Measurements from ENCODE around the gene TMEM41A.

Gene TMEM41A

DNA sequence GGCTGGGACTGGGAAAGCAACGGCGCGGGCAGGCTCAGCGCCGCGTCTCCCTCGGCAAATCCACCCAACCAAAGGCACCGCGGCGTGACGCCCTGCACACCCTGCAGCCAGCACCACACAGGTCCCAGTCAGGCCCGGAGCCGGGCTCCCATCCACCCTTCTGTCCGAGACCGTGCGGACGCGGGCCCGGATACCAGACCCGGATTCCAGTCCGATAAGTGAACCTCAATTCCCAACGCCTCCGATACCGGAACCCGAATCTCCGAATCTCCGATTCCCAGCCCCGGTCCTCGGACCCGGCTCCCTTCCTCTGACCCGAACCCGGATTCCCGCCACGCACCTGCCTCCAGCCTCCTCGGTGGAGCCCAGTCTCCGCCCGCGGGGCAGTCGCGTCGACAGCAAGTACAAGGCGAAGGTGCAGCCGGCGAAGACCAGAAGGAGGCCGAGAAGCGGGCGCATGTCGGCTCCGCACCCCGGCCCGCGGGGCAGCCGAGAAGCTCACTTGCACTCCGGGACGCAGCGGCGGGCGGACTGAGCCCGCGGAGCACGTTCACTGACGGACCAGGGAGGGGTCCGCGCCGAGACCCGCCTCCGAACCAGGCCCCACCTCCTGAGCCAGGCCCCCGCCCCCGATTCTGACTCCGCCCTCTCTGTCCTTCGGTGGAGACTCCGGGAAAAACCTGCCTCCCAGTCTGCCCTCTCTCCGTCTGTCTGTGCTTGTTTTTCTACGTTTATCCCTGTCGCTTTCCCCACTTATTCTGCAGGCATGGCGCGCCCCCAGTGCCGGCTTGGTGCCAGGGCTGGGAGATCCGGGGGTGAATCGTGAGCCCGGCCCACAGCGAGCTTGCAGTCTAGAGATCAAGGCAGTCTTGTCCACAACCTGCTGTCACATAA lies at the start of gene TMEM41A:
TMEM41A (minus strand) TSS at position 533 of the 894 bp plus-strand sequence; CDS start at position 459, 74 bp downstream.
- peak; percentile 91 for DNase-seq

- no peak for DNase-seq
These were observed 41.9 kb upstream of the TMEM41A start for GRCh38 chr3:185540695-185541094.

DNA sequence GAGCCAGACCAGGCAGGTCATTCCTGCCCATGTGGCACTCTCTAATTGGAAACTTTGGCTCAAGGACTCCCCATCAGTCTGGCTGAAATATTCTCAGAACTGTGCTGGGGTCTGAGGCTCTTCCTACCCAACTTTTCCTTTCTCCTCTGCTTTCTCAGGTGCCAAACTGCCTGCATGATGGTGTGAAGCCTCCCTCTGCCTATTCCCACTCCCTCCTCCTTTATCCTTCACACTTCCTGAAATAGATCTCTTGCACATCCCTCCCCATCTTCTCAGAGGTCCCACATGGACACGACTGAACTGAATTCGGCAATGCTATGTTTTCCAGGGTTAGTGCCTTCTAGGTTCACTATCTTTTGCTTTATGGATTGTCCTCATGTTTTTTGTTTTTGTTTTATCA lies 41.1 kb upstream of the TMEM41A start:
- DNase-seq = no peak

- peak; percentile 32 for DNase-seq
These were observed 38.6 kb upstream of the TMEM41A start for GRCh38 chr3:185537369-185537970.

GRCh38 chr3:185534511-185534910 lies 35.7 kb upstream of the TMEM41A start:
- DNase-seq = no peak

DNA sequence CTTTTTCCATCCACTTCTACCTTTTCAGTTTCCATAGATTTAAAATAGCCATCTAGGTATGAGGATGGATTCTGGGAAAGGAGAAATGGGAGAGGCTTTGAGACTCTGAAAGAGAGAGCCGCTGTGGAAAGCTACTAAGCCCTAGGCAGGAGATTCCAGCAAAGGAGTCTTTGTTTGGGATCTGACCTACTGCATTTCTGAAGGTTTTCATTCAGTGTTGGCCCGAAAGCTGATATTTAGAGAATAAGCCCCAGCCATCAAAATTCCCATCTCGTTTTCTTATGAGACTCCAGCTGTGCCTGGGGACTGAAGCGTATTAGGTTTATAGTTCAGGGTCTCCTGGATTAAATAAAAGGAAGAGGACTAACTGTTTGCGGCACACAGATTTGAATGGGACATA lies 34.1 kb upstream of the TMEM41A start:
- DNase-seq = no peak

- DNase-seq = no peak
These were observed 32.0 kb upstream of the TMEM41A start for GRCh38 chr3:185530856-185531255.

GRCh38 chr3:185528532-185528931 lies 29.7 kb upstream of the TMEM41A start:
- DNase-seq = no peak

DNA sequence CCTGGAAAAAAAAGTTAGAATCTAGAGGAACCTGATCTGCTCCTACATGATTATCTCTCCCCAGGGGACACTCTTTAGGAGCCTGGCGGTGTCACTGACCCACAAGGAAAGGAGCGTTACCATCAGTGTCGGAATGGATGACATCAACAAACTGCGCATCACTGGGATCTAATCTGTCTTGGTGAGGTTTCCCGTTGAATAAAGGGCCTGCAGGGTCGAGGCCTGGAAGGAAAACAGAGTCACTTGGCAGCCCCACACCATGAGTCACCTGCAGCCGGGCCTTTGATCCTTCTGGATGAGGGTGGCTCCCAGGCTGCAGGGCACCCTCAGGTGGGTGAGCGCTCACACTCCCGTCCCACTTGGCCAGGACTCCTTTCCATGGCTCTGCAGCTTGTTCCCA lies 28.5 kb upstream of the TMEM41A start:
- no peak for DNase-seq

GRCh38 chr3:185526349-185526951 lies 27.6 kb upstream of the TMEM41A start:
- no peak for DNase-seq

DNA sequence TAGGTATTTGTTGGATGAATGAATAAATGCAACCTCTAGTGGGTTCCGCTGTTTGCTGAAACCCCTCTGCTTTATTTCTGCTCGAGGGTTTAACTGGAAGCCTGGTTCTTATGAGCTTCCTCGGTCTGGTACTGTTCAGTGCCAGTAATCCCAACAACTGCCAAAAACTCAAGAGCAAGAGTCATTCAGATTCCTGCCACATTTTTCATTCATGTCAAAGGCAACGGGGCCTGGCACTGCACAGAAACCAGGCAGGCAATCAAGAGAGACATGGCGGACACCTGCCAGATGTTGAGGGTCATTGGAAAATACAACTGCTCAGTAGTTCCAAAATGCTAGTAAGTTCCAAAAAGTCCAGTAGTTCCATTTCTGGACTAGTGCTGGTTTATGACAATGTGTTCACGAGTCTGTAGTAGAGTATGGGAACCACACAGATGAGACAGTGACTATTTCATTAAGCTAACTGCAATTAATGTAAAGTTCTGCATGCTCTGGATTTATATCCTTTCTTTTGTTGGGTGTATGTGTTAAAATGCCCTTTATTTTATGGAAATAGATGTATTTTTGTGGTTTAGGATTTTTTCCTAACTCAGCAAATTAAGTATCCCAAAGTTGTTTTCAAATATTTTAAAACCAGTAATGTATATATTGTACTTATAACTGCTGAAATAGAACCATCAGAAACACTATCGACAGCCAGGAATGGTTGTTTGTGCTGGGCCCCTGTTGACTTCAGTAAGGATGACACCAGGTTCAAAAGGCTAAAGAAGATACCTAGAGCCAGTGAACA lies 22.7 kb upstream of the TMEM41A start:
- no peak for DNase-seq

DNA sequence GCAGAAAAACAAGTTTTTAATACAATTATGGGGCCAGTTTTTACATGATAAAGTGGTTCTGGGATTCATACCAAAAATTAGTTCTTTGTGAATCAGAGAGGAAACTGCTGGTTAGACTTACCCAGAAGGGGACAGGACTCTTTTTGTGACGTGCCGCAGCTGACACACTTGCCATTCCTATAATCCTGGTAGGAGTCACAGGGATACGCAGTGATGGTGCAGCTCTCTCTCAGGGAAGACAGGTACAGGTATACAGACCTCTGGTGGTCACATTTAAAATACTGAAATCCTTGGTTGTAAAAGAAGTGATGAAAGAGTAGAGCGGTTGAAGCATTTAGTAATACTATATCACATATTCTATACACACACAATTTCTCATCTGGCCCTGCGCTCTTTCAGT lies 20.2 kb upstream of the TMEM41A start:
- no peak for DNase-seq

GRCh38 chr3:185517387-185518130 lies 18.7 kb upstream of the TMEM41A start:
- DNase-seq = no peak

GRCh38 chr3:185511711-185512110 lies 12.9 kb upstream of the TMEM41A start:
- DNase-seq = no peak

GRCh38 chr3:185508335-185508991 lies 9.6 kb upstream of the TMEM41A start:
- no peak for DNase-seq

GRCh38 chr3:185507883-185508282 lies 9.0 kb upstream of the TMEM41A start:
- no peak for DNase-seq

- no peak for DNase-seq
These were observed 5.8 kb upstream of the TMEM41A start for GRCh38 chr3:185504636-185505035.

GRCh38 chr3:185503521-185503920 lies 4.7 kb upstream of the TMEM41A start:
- no peak for DNase-seq

GRCh38 chr3:185502987-185503386 lies 4.2 kb upstream of the TMEM41A start:
- no peak for DNase-seq

- DNase-seq = no peak
These were observed 8.6 kb downstream of the TMEM41A start for GRCh38 chr3:185490241-185490640.

GRCh38 chr3:185489462-185489861 lies 9.4 kb downstream of the TMEM41A start:
- DNase-seq = no peak

- DNase-seq = no peak
These were observed 10.4 kb downstream of the TMEM41A start for GRCh38 chr3:185488465-185488864.
